IPS DF 4.7 (cell line): ENCODE results near the gene CCNT2.
"Not testable (repeated sequence)": the region's sequence is repeated elsewhere in the genome, so short reads cannot be mapped to it uniquely, and the experiment has no call there.

ENCODE experiments used
- DNase-seq: peaks from one replicate; pipeline ENCODE4 v3.0.0-alpha.2; 2013; ENCODE audit warnings: low spot score; ENCODE audit errors: extremely low read depth

Gene CCNT2

GRCh38 chr2:134973241-134974138, 54.9 kb downstream of the CCNT2 start:
- DNase-seq = no peak

- DNase-seq = no peak
Measured at GRCh38 chr2:134975281-134976009, 56.8 kb downstream of the CCNT2 start.

GRCh38 chr2:134976074-134976702, 57.6 kb downstream of the CCNT2 start:
- no peak for DNase-seq

- not testable (repeated sequence) for DNase-seq
Measured at GRCh38 chr2:134977104-134977503, 58.5 kb downstream of the CCNT2 start.

- no peak for DNase-seq
Measured at GRCh38 chr2:134979221-134979620, 60.6 kb downstream of the CCNT2 start.

GRCh38 chr2:134980639-134981038, 62.0 kb downstream of the CCNT2 start:
- DNase-seq = no peak

GRCh38 chr2:134982603-134983002, 64.0 kb downstream of the CCNT2 start:
- DNase-seq = no peak

- DNase-seq = no peak
Measured at GRCh38 chr2:134985061-134985460, 66.4 kb downstream of the CCNT2 start.

- DNase-seq = no peak
Measured at GRCh38 chr2:134988994-134989605, 70.5 kb downstream of the CCNT2 start.

- no peak for DNase-seq
Measured at GRCh38 chr2:134999521-134999920, 80.9 kb downstream of the CCNT2 start.

- no peak for DNase-seq
Measured at GRCh38 chr2:135002836-135003235, 84.2 kb downstream of the CCNT2 start.

GRCh38 chr2:135004005-135004746, 85.6 kb downstream of the CCNT2 start:
- peak; percentile 49 for DNase-seq

- no peak for DNase-seq
Measured at GRCh38 chr2:135005753-135006152, 87.1 kb downstream of the CCNT2 start.
